H9 (cell line): ENCODE results near the gene FAM228B. TPM values are rescaled to one million over a fixed set of nuclear protein-coding genes. Genes with fewer than 3 reads are reported as not detected.
A peak's percentile ranks its signal among the peaks of the same experiment; 100 is the strongest.

Experiments used
- DNase-seq: peaks from one replicate; pipeline ENCODE4 v3.0.0-alpha.2; 2017
- H2AFZ ChIP-seq: one replicate; pipeline ENCODE4 v1.6.1; 2013; ENCODE audit warnings: mild to moderate bottlenecking, low read length, control low read depth, moderate library complexity
- H2AK5ac ChIP-seq: 2 replicates; pipeline ENCODE4 v1.6.1; 2013; ENCODE audit warnings: low read length, control low read depth, mixed read lengths; ENCODE audit not compliant: insufficient read length
- H2BK120ac ChIP-seq: one replicate; pipeline ENCODE4 v1.6.1; 2013; ENCODE audit warnings: low read depth, mild to moderate bottlenecking, low read length, control low read depth, inconsistent platforms; ENCODE audit not compliant: poor library complexity, severe bottlenecking
- H2BK12ac ChIP-seq: 2 replicates; pipeline ENCODE4 v1.6.1; 2013; ENCODE audit warnings: low read length, control low read depth, mixed read lengths, low read depth; ENCODE audit not compliant: insufficient read length
- H2BK15ac ChIP-seq: 2 replicates; pipeline ENCODE4 v1.6.1; 2013; ENCODE audit warnings: low read depth, low read length, control low read depth
- H2BK20ac ChIP-seq: one replicate; pipeline ENCODE4 v1.6.1; 2013; ENCODE audit warnings: low read depth, mild to moderate bottlenecking, low read length, control low read depth, inconsistent platforms; ENCODE audit not compliant: poor library complexity, severe bottlenecking
- H2BK5ac ChIP-seq: 2 replicates; pipeline ENCODE4 v1.6.1; 2013; ENCODE audit warnings: low read length, control low read depth, mixed read lengths; ENCODE audit not compliant: insufficient read length
- H3K14ac ChIP-seq: 2 replicates; pipeline ENCODE4 v1.6.1; 2013; ENCODE audit warnings: low read length, control low read depth; ENCODE audit not compliant: insufficient read depth
- H3K18ac ChIP-seq: 2 replicates; pipeline ENCODE4 v1.6.1; 2013; ENCODE audit warnings: low read depth, mild to moderate bottlenecking, mixed read lengths, low read length, control low read depth; ENCODE audit not compliant: insufficient read length
- H3K23ac ChIP-seq: 2 replicates; pipeline ENCODE4 v1.6.1; 2013; ENCODE audit warnings: low read length, control low read depth, mixed read lengths, low read depth; ENCODE audit not compliant: insufficient read length
- H3K23me2 ChIP-seq: 2 replicates; pipeline ENCODE4 v1.6.1; 2013; ENCODE audit warnings: low read depth, mild to moderate bottlenecking, mixed read lengths, low read length, control low read depth; ENCODE audit not compliant: insufficient read length, poor library complexity, severe bottlenecking
- H3K27ac ChIP-seq: 2 replicates; pipeline ENCODE4 v1.5.1; 2013; ENCODE audit warnings: low read length, control low read depth, mixed read lengths, low read depth; ENCODE audit not compliant: insufficient read length
- H3K27me3 ChIP-seq: 2 replicates; pipeline ENCODE4 v1.6.1; 2013; ENCODE audit warnings: low read length, control low read depth, inconsistent platforms; ENCODE audit not compliant: insufficient read depth
- H3K4ac ChIP-seq: 2 replicates; pipeline ENCODE4 v1.6.1; 2013; ENCODE audit warnings: low read depth, mild to moderate bottlenecking, control low read depth, inconsistent platforms, low read length, moderate library complexity
- H3K4me1 ChIP-seq: 2 replicates; pipeline ENCODE4 v1.6.1; 2013; ENCODE audit warnings: low read length, control low read depth, inconsistent platforms; ENCODE audit not compliant: insufficient read depth
- H3K4me2 ChIP-seq: 2 replicates; pipeline ENCODE4 v1.6.1; 2013; ENCODE audit warnings: low read length, control low read depth, mixed read lengths; ENCODE audit not compliant: insufficient read length, insufficient read depth
- H3K56ac ChIP-seq: 2 replicates; pipeline ENCODE4 v1.6.1; 2013; ENCODE audit warnings: low read depth, mild to moderate bottlenecking, mixed read lengths, low read length, control low read depth; ENCODE audit not compliant: insufficient read length
- H3K79me1 ChIP-seq: 2 replicates; pipeline ENCODE4 v1.6.1; 2013; ENCODE audit warnings: low read depth, mild to moderate bottlenecking, moderate library complexity, low read length, control low read depth, inconsistent platforms; ENCODE audit not compliant: insufficient read depth, poor library complexity, severe bottlenecking
- H3K79me2 ChIP-seq: 2 replicates; pipeline ENCODE4 v1.6.1; 2013; ENCODE audit warnings: low read length, control low read depth, inconsistent platforms; ENCODE audit not compliant: insufficient read depth
- H3K9ac ChIP-seq: 2 replicates; pipeline ENCODE4 v1.6.1; 2013; ENCODE audit warnings: low read length, control low read depth, mixed read lengths; ENCODE audit not compliant: insufficient read length; ENCODE audit errors: extremely low read depth
- H3K9me3 ChIP-seq: one replicate; pipeline ENCODE4 v1.6.1; 2013; ENCODE audit warnings: low read depth, low read length, inconsistent platforms; ENCODE audit not compliant: control insufficient read depth
- H3T11ph ChIP-seq: one replicate; pipeline ENCODE4 v1.6.1; 2013; ENCODE audit warnings: mild to moderate bottlenecking, low read length, control low read depth, inconsistent platforms
- H4K20me1 ChIP-seq: one replicate; pipeline ENCODE4 v1.6.1; 2013; ENCODE audit not compliant: control insufficient read depth, insufficient read length, insufficient read depth
- H4K5ac ChIP-seq: 2 replicates; pipeline ENCODE4 v1.6.1; 2013; ENCODE audit warnings: low read depth, mild to moderate bottlenecking, mixed read lengths, low read length, control low read depth; ENCODE audit not compliant: insufficient read length
- H4K8ac ChIP-seq: replicated peaks from 2 replicates; pipeline ENCODE4 v1.6.1; 2013; ENCODE audit warnings: low read length, control low read depth, mixed read lengths, low read depth; ENCODE audit not compliant: insufficient read length
- H4K91ac ChIP-seq: 2 replicates; pipeline ENCODE4 v1.6.1; 2013; ENCODE audit warnings: low read depth, mild to moderate bottlenecking, moderate library complexity, mixed read lengths, low read length, control low read depth; ENCODE audit not compliant: insufficient read length
- H3K27ac Mint-ChIP-seq, 3 experiments: 2 replicates in 2 of 3; 3 replicates in 1 of 3; pipeline ENCODE4 v1.8.0; 2020 to 2021; ENCODE audit warnings: mixed read lengths in 3 of 3, mild to moderate bottlenecking in 1 of 3, moderate library complexity in 1 of 3
- H3K27me3 Mint-ChIP-seq: 2 replicates; pipeline ENCODE4 v1.8.0; 2021; ENCODE audit warnings: low read depth, mild to moderate bottlenecking, moderate library complexity, mixed read lengths
- H3K36me3 Mint-ChIP-seq, 3 experiments: 2 replicates in 2 of 3; 3 replicates in 1 of 3; pipeline ENCODE4 v1.8.0; 2020 to 2021; ENCODE audit warnings: low read depth in 3 of 3, mixed read lengths in 3 of 3; ENCODE audit not compliant: insufficient read depth in 1 of 3
- H3K4me1 Mint-ChIP-seq, 2 experiments: 2 replicates each; pipeline ENCODE4 v1.8.0; 2020; ENCODE audit warnings: mixed read lengths in 2 of 2
- H3K4me3 Mint-ChIP-seq, 2 experiments: 2 replicates in 1 of 2; 3 replicates in 1 of 2; pipeline ENCODE4 v1.8.0; 2020 to 2021; ENCODE audit warnings: mild to moderate bottlenecking in 2 of 2, mixed read lengths in 2 of 2, moderate library complexity in 1 of 2
- H3K9me3 Mint-ChIP-seq, 2 experiments: 2 replicates in 1 of 2; 3 replicates in 1 of 2; pipeline ENCODE4 v1.8.0; 2020; ENCODE audit warnings: mild to moderate bottlenecking in 2 of 2, mixed read lengths in 2 of 2, moderate library complexity in 1 of 2
- WGBS: extraction: QIAGEN DNeasy Blood & Tissue Kit; methylation state at CpG from one replicate; pipeline ENCODE4 v1.1.7; 2013; ENCODE audit warnings: missing lambda C conversion rate, low lambda C conversion rate, mixed read lengths; ENCODE audit not compliant: insufficient read length; ENCODE audit errors: extremely low coverage; 5-methylcytosine and 5-hydroxymethylcytosine counted together
- total RNA-seq: library from RNA; stranded (reverse); gene quantifications from 2 replicates; pipeline ENCODE4 v1.2.1, GENCODE V29; 2021
- TF ChIP-seq, protein P1 (sequence below): fragments of 200-600 bp; sonication (generic); conservative IDR thresholded peaks from 3 replicates; pipeline ENCODE4 v1.8.0; 2021; ENCODE audit warnings: antibody characterized with exemption, mild to moderate bottlenecking

FAM228B gene
- total RNA-seq, 1 experiment from 2014 or later, result 6.5 TPM

DNA sequence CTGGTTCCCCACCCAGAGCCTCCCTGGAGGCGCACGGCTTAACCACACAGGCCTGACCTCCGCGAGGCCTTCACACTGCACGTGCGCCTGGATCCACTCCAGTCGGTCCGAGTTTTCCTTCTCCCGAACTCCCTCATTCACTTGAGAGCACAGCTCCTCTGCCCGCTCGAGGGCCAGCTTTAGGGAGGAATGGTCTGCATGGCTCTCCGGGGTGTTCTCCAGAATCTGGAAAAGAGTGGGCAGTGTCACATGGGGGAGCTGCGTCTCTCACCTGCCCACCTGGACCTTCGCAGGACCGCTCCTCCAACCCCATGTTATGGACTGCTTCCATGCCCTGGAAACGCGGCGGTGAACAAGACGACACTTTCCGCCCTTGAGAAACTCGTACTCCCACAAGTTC lies 87.5 kb downstream of the FAM228B start:
- DNase-seq, result no peak
- Histone ChIP-seq H4K91ac (no peak overlapping the region), H3K14ac (no peak overlapping the region; the same call in 1 of the 2 replicates), H2BK20ac (no peak overlapping the region), H4K5ac (no peak overlapping the region), H3K9ac (no peak overlapping the region), H3K27ac (no peak overlapping the region), H3K18ac (no peak overlapping the region), H2AFZ (no peak overlapping the region), H3K4ac (no peak overlapping the region), H3K9me3 (no peaks in the 10 kb centered on the region), H2BK5ac (no peak overlapping the region), H4K20me1 (no peaks in the 10 kb centered on the region), H3T11ph (no peak overlapping the region), H2AK5ac (no peak overlapping the region), H3K4me1 (no peaks in the 10 kb centered on the region), H2BK12ac (no peak overlapping the region), H3K27me3 (no peaks in the 10 kb centered on the region), H4K8ac (no peak overlapping the region), H2BK120ac (no peak overlapping the region), H3K4me2 (no peak overlapping the region), H3K23me2 (no peaks in the 10 kb centered on the region), H3K79me2 (no peaks in the 10 kb centered on the region), H3K79me1 (no peaks in the 10 kb centered on the region), H3K56ac (no peak overlapping the region), H2BK15ac (no peak overlapping the region), H3K23ac (no peak overlapping the region)
- no CpG with 5 or more reads among the region's 21 CpGs for WGBS
- H3K27me3 Mint-ChIP-seq, result no peaks in the 10 kb centered on the region; the same call in 1 of the 2 replicates
- H3K36me3 Mint-ChIP-seq, result peaks cover 0 to 3% (median 0%) of the 10 kb centered on the region in 3 experiments; a peak in 3 of 7 replicates
- H3K4me3 Mint-ChIP-seq, result no peak overlapping the region; a peak in 1 of 5 replicates
- peaks cover 2 to 8% of the 10 kb centered on the region in 2 experiments; a peak in 2 of 4 replicates for H3K4me1 Mint-ChIP-seq
- no peaks in the 10 kb centered on the region; a peak in 1 of 5 replicates for H3K9me3 Mint-ChIP-seq
- peak overlapping the region in 1 of 3 experiments; percentile 92; a peak in 1 of 7 replicates for H3K27ac Mint-ChIP-seq
- TF ChIP-seq, protein P1, sequence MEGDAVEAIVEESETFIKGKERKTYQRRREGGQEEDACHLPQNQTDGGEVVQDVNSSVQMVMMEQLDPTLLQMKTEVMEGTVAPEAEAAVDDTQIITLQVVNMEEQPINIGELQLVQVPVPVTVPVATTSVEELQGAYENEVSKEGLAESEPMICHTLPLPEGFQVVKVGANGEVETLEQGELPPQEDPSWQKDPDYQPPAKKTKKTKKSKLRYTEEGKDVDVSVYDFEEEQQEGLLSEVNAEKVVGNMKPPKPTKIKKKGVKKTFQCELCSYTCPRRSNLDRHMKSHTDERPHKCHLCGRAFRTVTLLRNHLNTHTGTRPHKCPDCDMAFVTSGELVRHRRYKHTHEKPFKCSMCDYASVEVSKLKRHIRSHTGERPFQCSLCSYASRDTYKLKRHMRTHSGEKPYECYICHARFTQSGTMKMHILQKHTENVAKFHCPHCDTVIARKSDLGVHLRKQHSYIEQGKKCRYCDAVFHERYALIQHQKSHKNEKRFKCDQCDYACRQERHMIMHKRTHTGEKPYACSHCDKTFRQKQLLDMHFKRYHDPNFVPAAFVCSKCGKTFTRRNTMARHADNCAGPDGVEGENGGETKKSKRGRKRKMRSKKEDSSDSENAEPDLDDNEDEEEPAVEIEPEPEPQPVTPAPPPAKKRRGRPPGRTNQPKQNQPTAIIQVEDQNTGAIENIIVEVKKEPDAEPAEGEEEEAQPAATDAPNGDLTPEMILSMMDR, result no peak
